Measurements from ENCODE around the gene TGFB1I1.
"Not testable (repeated sequence)": the region's sequence is repeated elsewhere in the genome, so short reads cannot be mapped to it uniquely, and the experiment has no call there.

The TGFB1I1 gene

GRCh38 chr16:31523768-31524167 is 51.8 kb downstream of the TGFB1I1 start:
- DNase-seq = not testable (repeated sequence)

DNA sequence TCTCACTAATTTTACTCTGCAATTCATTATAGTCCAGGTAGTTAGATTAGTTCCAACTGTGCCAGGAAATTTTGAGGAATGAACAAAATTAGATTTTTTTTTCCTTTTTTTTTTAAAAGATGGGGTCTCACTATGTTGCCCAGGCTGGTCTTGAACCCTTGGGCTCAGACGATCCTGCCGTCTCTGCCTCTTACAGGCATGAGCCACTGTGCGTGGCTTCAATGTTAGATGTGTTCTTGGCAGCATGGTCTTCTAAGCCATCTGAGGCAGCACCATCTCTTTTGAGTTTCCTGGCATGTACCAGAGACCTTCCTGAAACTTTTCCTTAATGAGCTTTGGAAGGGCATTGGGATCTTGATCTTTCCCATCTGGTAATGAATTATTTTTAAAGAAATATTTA is 53.2 kb downstream of the TGFB1I1 start:
- no peak for DNase-seq

Data from NCI-H446 treated with DMSO at 0.1 percent for 48 hours (cell line).